H1 (cell line): Measurements from ENCODE around the gene WNT3A. TPM values are rescaled to one million over a fixed set of nuclear protein-coding genes. Genes with fewer than 3 reads are reported as not detected.

ENCODE experiments used
- CTCF ChIA-PET: fragments of 300-600 bp; sonication (Branson Sonifier 250); formaldehyde crosslinking; loops from one replicate; lab custom pipeline; 2021; ENCODE audit not compliant: partially characterized antibody; lab: Charles Lee
- POLR2A ChIA-PET: fragments of 300-600 bp; sonication (Branson Sonifier 250); formaldehyde crosslinking; loops from one replicate; lab custom pipeline; 2021; ENCODE audit warnings: inconsistent platforms; ENCODE audit not compliant: partially characterized antibody; lab: Charles Lee
- DNase-seq, 2 experiments: peaks; one replicate each; pipeline versions ENCODE4 v3.0.0 to v3.0.0-alpha.2; 2010 to 2022; ENCODE audit warnings: low spot score in 2 of 2, low read depth in 1 of 2, mixed read lengths in 1 of 2
- FAIRE-seq: peaks from 2 replicates; lab custom pipeline; 2011; peaks lifted over from hg19 to GRCh38; lab: Jason Lieb, UNC
- H2AFZ ChIP-seq: 2 replicates; pipeline ENCODE4 v1.8.1; 2012; ENCODE audit warnings: low read length, inconsistent platforms
- H2AK5ac ChIP-seq: 2 replicates; pipeline ENCODE4 v1.6.1; 2013; ENCODE audit warnings: low read depth, low read length
- H2BK120ac ChIP-seq: replicated peaks from 2 replicates; pipeline ENCODE3; 2013; ENCODE audit warnings: low read depth, low read length, inconsistent platforms
- H2BK12ac ChIP-seq: 2 replicates; pipeline ENCODE4 v1.6.1; 2013; ENCODE audit warnings: low read depth, low read length
- H2BK15ac ChIP-seq: 2 replicates; pipeline ENCODE4 v1.6.1; 2013; ENCODE audit warnings: low read length
- H2BK20ac ChIP-seq: 2 replicates; pipeline ENCODE4 v1.6.1; 2013; ENCODE audit warnings: low read length
- H2BK5ac ChIP-seq: 2 replicates; pipeline ENCODE4 v1.6.1; 2013; ENCODE audit warnings: low read depth, low read length
- H3K14ac ChIP-seq: 2 replicates; pipeline ENCODE4 v1.6.1; 2013; ENCODE audit warnings: inconsistent platforms; ENCODE audit not compliant: insufficient read length
- H3K18ac ChIP-seq: 2 replicates; pipeline ENCODE4 v1.6.1; 2013; ENCODE audit warnings: low read length; ENCODE audit errors: extremely low read depth
- H3K23ac ChIP-seq: 2 replicates; pipeline ENCODE4 v1.6.1; 2013; ENCODE audit warnings: inconsistent platforms; ENCODE audit not compliant: insufficient read length
- H3K23me2 ChIP-seq: 2 replicates; pipeline ENCODE4 v1.6.1; 2013; ENCODE audit warnings: low read depth, low read length
- H3K27ac ChIP-seq: 2 replicates; pipeline ENCODE4 v1.6.1; 2011; ENCODE audit warnings: low read depth, low read length, inconsistent platforms
- H3K27me3 ChIP-seq, 4 experiments: replicated peaks in 1 of 4; 1 replicate in 1 of 4; 2 replicates in 3 of 4; pipeline versions ENCODE4 v1.6.1 to v1.8.1; 2011 to 2013; ENCODE audit warnings: low read length in 3 of 4, mild to moderate bottlenecking in 3 of 4, inconsistent platforms in 2 of 4, mixed read lengths in 2 of 4, moderate library complexity in 1 of 4; ENCODE audit not compliant: control insufficient read depth in 3 of 4, insufficient read depth in 3 of 4; ENCODE audit errors: extremely low read depth in 1 of 4
- H3K36me3 ChIP-seq, 4 experiments: 2 replicates each; pipeline versions ENCODE4 v1.6.1 to v1.8.1; 2011 to 2013; ENCODE audit warnings: mild to moderate bottlenecking in 4 of 4, low read length in 3 of 4, moderate library complexity in 2 of 4, control low read depth in 1 of 4, inconsistent platforms in 1 of 4; ENCODE audit not compliant: insufficient read depth in 4 of 4, control insufficient read depth in 2 of 4
- H3K4ac ChIP-seq: replicated peaks from 2 replicates; pipeline ENCODE3; 2013; ENCODE audit warnings: low read length, low read depth, mixed read lengths, inconsistent platforms; ENCODE audit not compliant: insufficient read length
- H3K4me1 ChIP-seq, 4 experiments: replicated peaks in 1 of 4; 1 replicate in 1 of 4; 2 replicates in 3 of 4; pipeline versions ENCODE4 v1.6.1 to v1.8.1; 2011 to 2013; ENCODE audit warnings: low read length in 3 of 4, inconsistent platforms in 2 of 4, mixed read lengths in 1 of 4; ENCODE audit not compliant: insufficient read depth in 4 of 4, control insufficient read depth in 3 of 4
- H3K4me2 ChIP-seq, 2 experiments: 2 replicates each; pipeline versions ENCODE4 v1.6.1 to v1.8.1; 2011 to 2013; ENCODE audit warnings: low read depth in 2 of 2, low read length in 2 of 2, control low read depth in 1 of 2, inconsistent platforms in 1 of 2, mild to moderate bottlenecking in 1 of 2; ENCODE audit not compliant: insufficient read depth in 1 of 2
- H3K4me3 ChIP-seq, 4 experiments: fragments of 200-600, 300-600 bp in 1 of 4; sonication (generic), shearing (Covaris generic), sonication (Bioruptor Twin) in 1 of 4; 2 replicates each; pipeline versions ENCODE4 v1.5.1 to v1.8.1; 2011 to 2016; ENCODE audit warnings: low read length in 4 of 4, low read depth in 3 of 4, control low read depth in 2 of 4, inconsistent platforms in 2 of 4, mild to moderate bottlenecking in 2 of 4, mixed read lengths in 1 of 4, moderate library complexity in 1 of 4; ENCODE audit not compliant: insufficient read depth in 2 of 4; ENCODE audit errors: extremely low read depth in 1 of 4
- H3K56ac ChIP-seq: replicated peaks from 2 replicates; pipeline ENCODE3; 2013; ENCODE audit warnings: low read depth, mild to moderate bottlenecking, mixed read lengths, low read length, inconsistent platforms; ENCODE audit not compliant: insufficient read length
- H3K79me1 ChIP-seq: 2 replicates; pipeline ENCODE4 v1.6.1; 2013; ENCODE audit warnings: low read depth, low read length, control low read depth
- H3K79me2 ChIP-seq, 2 experiments: 2 replicates each; pipeline versions ENCODE4 v1.6.1 to v1.8.1; 2012 to 2013; ENCODE audit warnings: low read length in 2 of 2, mild to moderate bottlenecking in 2 of 2, inconsistent platforms in 1 of 2; ENCODE audit not compliant: insufficient read depth in 2 of 2, control insufficient read depth in 1 of 2
- H3K9ac ChIP-seq, 4 experiments: replicated peaks in 1 of 4; 1 replicate in 1 of 4; 2 replicates in 3 of 4; pipeline versions ENCODE4 v1.6.1 to v1.8.1; 2011 to 2013; ENCODE audit warnings: low read depth in 3 of 4, low read length in 3 of 4, control low read depth in 2 of 4, mild to moderate bottlenecking in 2 of 4, moderate library complexity in 2 of 4, inconsistent platforms in 1 of 4; ENCODE audit errors: extremely low read depth in 1 of 4
- H3K9me3 ChIP-seq, 2 experiments: 2 replicates each; pipeline versions ENCODE4 v1.6.1 to v1.8.1; 2012 to 2013; ENCODE audit warnings: mild to moderate bottlenecking in 2 of 2, moderate library complexity in 2 of 2, control low read depth in 1 of 2, inconsistent platforms in 1 of 2, low read depth in 1 of 2, low read length in 1 of 2, mixed read lengths in 1 of 2; ENCODE audit not compliant: insufficient read depth in 2 of 2
- H4K20me1 ChIP-seq, 2 experiments: replicated peaks in 1 of 2; 2 replicates each; pipeline versions ENCODE3 to v1.8.1; 2011 to 2013; ENCODE audit warnings: inconsistent platforms in 2 of 2, low read length in 2 of 2, mild to moderate bottlenecking in 1 of 2; ENCODE audit not compliant: insufficient read depth in 2 of 2, control insufficient read depth in 1 of 2
- H4K5ac ChIP-seq: 2 replicates; pipeline ENCODE4 v1.6.1; 2013; ENCODE audit warnings: low read length, low read depth, mixed read lengths, inconsistent platforms; ENCODE audit not compliant: insufficient read length
- H4K8ac ChIP-seq: 2 replicates; pipeline ENCODE4 v1.8.0; 2013; ENCODE audit warnings: mild to moderate bottlenecking, moderate library complexity, low read length, inconsistent platforms; ENCODE audit not compliant: insufficient read depth; ENCODE audit errors: extremely low read depth
- H4K91ac ChIP-seq: replicated peaks from 2 replicates; pipeline ENCODE3; 2013; ENCODE audit warnings: low read length, mixed read lengths, inconsistent platforms; ENCODE audit not compliant: insufficient read length
- ASH2L ChIP-seq: fragments of 200-600, 300-600 bp; sonication (generic); IDR thresholded peaks from one replicate; pipeline ENCODE4 v1.7.1; 2017; ENCODE audit warnings: low read length
- BACH1 ChIP-seq: IDR thresholded peaks from 2 replicates; pipeline ENCODE4 v1.6.1; 2012; ENCODE audit warnings: low read length, improper control_type of control experiment
- CHD2 ChIP-seq: IDR thresholded peaks from 2 replicates; pipeline ENCODE4 v1.6.1; 2012; ENCODE audit warnings: low read length, improper control_type of control experiment
- HDAC2 ChIP-seq, 2 experiments: fragments of 300-600 bp in 1 of 2; sonication (generic) in 1 of 2; IDR thresholded peaks; 2 replicates each; pipeline ENCODE4 v1.6.1; 2011 to 2012; ENCODE audit warnings: low read depth in 2 of 2, low read length in 2 of 2, mild to moderate bottlenecking in 2 of 2, moderate library complexity in 2 of 2, borderline replicate concordance in 1 of 2, inconsistent platforms in 1 of 2
- NRF1 ChIP-seq: IDR thresholded peaks from 2 replicates; pipeline ENCODE4 v1.6.1; 2011; ENCODE audit warnings: mild to moderate bottlenecking, low read depth, low read length, improper control_type of control experiment
- RBBP5 ChIP-seq: IDR thresholded peaks from 2 replicates; pipeline ENCODE4 v1.7.1; 2012; ENCODE audit warnings: low read depth, mild to moderate bottlenecking, inconsistent platforms, low read length, moderate library complexity, borderline replicate concordance
- SP4 ChIP-seq: IDR thresholded peaks from 2 replicates; pipeline ENCODE4 v1.6.1; 2012; ENCODE audit warnings: low read length, inconsistent platforms
- TAF7 ChIP-seq: optimal IDR thresholded peaks from 2 replicates; pipeline ENCODE3; 2011; ENCODE audit warnings: low read depth, mild to moderate bottlenecking, inconsistent platforms, low read length, moderate library complexity, borderline replicate concordance
- WGBS, 2 experiments: shearing (Covaris generic) in 1 of 2; methylation state at CpG; one replicate each; pipeline versions ENCODE4 v1.1.6 to v1.1.7; 2013 to 2015; ENCODE audit warnings: low lambda C conversion rate in 2 of 2, mixed read lengths in 2 of 2, inconsistent platforms in 1 of 2, low coverage in 1 of 2, missing lambda C conversion rate in 1 of 2; ENCODE audit not compliant: insufficient replicate concordance in 2 of 2, insufficient coverage in 1 of 2, insufficient read length in 1 of 2; ENCODE audit errors: extremely low coverage in 1 of 2, missing lambda C conversion rate in 1 of 2; 5-methylcytosine and 5-hydroxymethylcytosine counted together
- polyA plus RNA-seq, 7 experiments: library from polyadenylated mRNA; depleted of rRNA in 3 of 7; stranded (reverse) in 5 of 7; unstranded in 2 of 7; fragments of >200 nt in 5 of 7; fragments of 200-250 nt in 2 of 7; gene quantifications; 1 replicate in 5 of 7; 2 replicates in 1 of 7; 4 replicates in 1 of 7; pipeline versions ENCODE4 v1.2.1 to v1.2.3, GENCODE V29; 2011 to 2013; ENCODE audit warnings: missing spikeins in 2 of 7, mixed read lengths in 2 of 7
- total RNA-seq: library from RNA; stranded (reverse); fragmentation: NEBNext Ultra II Directional; extraction: Animal tissue kit (Norgen Biotek cat#: 25700); gene quantifications from 2 replicates; pipeline ENCODE4 v1.2.1, GENCODE V29; 2021
- TF ChIP-seq, protein P1 (sequence below): IDR thresholded peaks from 2 replicates; pipeline ENCODE4 v1.6.1; 2012; ENCODE audit warnings: inconsistent platforms

Gene WNT3A
- total and polyA plus RNA-seq, 2 of the 8 experiments (the other 6 are each of a cell fraction or from before 2014, with no cell fraction given), result 0.08 to 0.19 TPM

DNA sequence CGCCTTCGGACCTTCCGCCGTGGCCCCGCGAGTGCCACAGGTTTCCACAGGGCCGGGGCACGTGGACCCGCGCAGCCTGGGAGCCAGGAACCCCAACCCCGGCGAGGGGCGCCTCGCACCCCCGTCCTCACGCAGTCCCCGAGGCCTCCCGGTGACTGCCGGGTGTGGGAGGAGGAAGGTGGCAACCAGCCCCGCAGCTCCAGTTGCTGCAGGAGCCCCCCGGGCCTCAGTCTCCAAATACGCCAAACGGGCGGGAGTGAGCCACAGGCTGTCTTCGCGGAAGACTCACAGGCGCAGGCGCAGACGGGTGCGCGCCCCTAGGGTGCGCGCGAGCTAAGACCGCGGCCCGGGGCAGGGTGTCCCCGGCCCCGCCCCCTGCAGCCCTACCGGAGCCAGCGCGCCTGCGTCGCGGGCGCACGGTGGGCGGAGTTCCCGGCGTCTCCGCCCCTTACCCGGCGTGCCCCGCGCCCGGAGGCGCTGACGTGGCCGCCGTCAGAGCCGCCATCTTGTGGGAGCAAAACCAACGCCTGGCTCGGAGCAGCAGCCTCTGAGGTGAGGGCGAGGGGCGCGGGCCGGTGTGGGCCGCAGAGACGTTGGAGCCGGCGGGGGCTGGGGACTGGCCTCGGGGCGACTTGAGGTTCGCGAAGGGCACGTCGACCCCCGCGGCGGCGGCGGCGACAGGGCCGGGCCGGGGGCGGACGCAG is 75.6 kb downstream of the WNT3A start, which contains the start of gene ARF1:
Gene ARF1 (plus strand): TSS at position 495 of the 704 bp plus-strand sequence. CDS start 14,407 bp downstream, outside the sequence.
- peak within 1 kb of the TSS; percentile 31 for H3K14ac ChIP-seq
- no peak for FAIRE-seq
- H2BK15ac ChIP-seq, result no peak within 1 kb of the TSS
- H3K9ac ChIP-seq, result peak within 1 kb of the TSS; percentile 80 to 98 (median 90)
- ChIA-PET CTCF (interaction anchor here (1.2 to 3.2 kb wide), 2 partner anchors 48 to 79 kb away, joined by 3 to 21 read pairs; no protein-coding TSS in a partner anchor), POLR2A (interaction anchor here (0.6 to 4.3 kb wide), 16 partner anchors 8 to 581 kb away, joined by 3 to 27 read pairs (median 4); no protein-coding TSS in a partner anchor)
- H4K20me1 ChIP-seq, result peaks cover 30 to 50% of the 10 kb centered on the region in 2 experiments
- H3K23ac ChIP-seq, result no peak within 1 kb of the TSS
- H4K5ac ChIP-seq, result peak within 1 kb of the TSS; percentile 63
- H4K91ac ChIP-seq, result peak within 1 kb of the TSS; percentile 80
- peaks cover 13% of the 10 kb centered on the region; the same call in 1 of the 2 replicates for H3K79me1 ChIP-seq
- peak within 1 kb of the TSS; percentile 19; the same call in 1 of the 2 replicates for H3K18ac ChIP-seq
- peak within 1 kb of the TSS; percentile 73 to 92 for H3K4me2 ChIP-seq
- H2BK20ac ChIP-seq, result no peak within 1 kb of the TSS
- peaks cover 15% of the 10 kb centered on the region for H3K23me2 ChIP-seq
- H3K4me3 ChIP-seq, result peak within 1 kb of the TSS; percentile 91 to 99 (median 95)
- H3K9me3 ChIP-seq, result no peaks in the 10 kb centered on the region
- H2BK12ac ChIP-seq, result no peak within 1 kb of the TSS
- DNase-seq, result peak; percentile 84 to 94
- peak within 1 kb of the TSS; percentile 95 for H3K27ac ChIP-seq
- H3K56ac ChIP-seq, result peak within 1 kb of the TSS; percentile 64
- peak within 1 kb of the TSS; percentile 83 for H3K4ac ChIP-seq
- H3K27me3 ChIP-seq, result peaks cover 0 to 14% (median 11%) of the 10 kb centered on the region in 4 experiments; a peak in 5 of 7 replicates
- no peaks in the 10 kb centered on the region for H3K36me3 ChIP-seq
- peaks cover 7 to 30% (median 8%) of the 10 kb centered on the region in 4 experiments for H3K4me1 ChIP-seq
- 2% methylated on average over 43 of the region's 87 CpGs; no CpG with 5 or more reads in 1 of the 2 experiments for WGBS, 2 experiments
- H2AK5ac ChIP-seq, result no peak within 1 kb of the TSS
- H2AFZ ChIP-seq, result no peak within 1 kb of the TSS
- H4K8ac ChIP-seq, result peak within 1 kb of the TSS; percentile 98
- H2BK120ac ChIP-seq, result no peak within 1 kb of the TSS
- H2BK5ac ChIP-seq, result peak within 1 kb of the TSS; percentile 66
- H3K79me2 ChIP-seq, result peaks cover 44 to 47% of the 10 kb centered on the region in 2 experiments
- peak; percentile 73 for TF ChIP-seq NRF1
- TF ChIP-seq SP4, result peak; percentile 73; the same call in 1 of the 2 replicates
- TF ChIP-seq, protein P1, sequence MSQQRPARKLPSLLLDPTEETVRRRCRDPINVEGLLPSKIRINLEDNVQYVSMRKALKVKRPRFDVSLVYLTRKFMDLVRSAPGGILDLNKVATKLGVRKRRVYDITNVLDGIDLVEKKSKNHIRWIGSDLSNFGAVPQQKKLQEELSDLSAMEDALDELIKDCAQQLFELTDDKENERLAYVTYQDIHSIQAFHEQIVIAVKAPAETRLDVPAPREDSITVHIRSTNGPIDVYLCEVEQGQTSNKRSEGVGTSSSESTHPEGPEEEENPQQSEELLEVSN, result peak; percentile 95
- peak; percentile 76 for TF ChIP-seq RBBP5
- peak; percentile 82 for TF ChIP-seq TAF7
- TF ChIP-seq BACH1, result no peak
- peak; percentile 67 for TF ChIP-seq ASH2L
- TF ChIP-seq CHD2, result no peak
- peak in 1 of 2 experiments; percentile 65; a peak in 1 of 4 replicates for TF ChIP-seq HDAC2 (IDR thresholded peaks at IDR 0.05; ENCODE audit: borderline replicate concordance in 1 of 2, low read depth in 2 of 2, low read length in 2 of 2)
